ENCODE measurements around the gene ALPI.

The ALPI gene

GRCh38 chr2:232501331-232501771, 45.4 kb downstream of the ALPI start:
- no peak for DNase-seq (ENCODE audit: low read depth)

GRCh38 chr2:232501794-232502390, 45.9 kb downstream of the ALPI start:
- DNase-seq (ENCODE audit: low read depth) = no peak

- DNase-seq (ENCODE audit: low read depth) = no peak
These were observed 46.6 kb downstream of the ALPI start for GRCh38 chr2:232502511-232502910.

DNA sequence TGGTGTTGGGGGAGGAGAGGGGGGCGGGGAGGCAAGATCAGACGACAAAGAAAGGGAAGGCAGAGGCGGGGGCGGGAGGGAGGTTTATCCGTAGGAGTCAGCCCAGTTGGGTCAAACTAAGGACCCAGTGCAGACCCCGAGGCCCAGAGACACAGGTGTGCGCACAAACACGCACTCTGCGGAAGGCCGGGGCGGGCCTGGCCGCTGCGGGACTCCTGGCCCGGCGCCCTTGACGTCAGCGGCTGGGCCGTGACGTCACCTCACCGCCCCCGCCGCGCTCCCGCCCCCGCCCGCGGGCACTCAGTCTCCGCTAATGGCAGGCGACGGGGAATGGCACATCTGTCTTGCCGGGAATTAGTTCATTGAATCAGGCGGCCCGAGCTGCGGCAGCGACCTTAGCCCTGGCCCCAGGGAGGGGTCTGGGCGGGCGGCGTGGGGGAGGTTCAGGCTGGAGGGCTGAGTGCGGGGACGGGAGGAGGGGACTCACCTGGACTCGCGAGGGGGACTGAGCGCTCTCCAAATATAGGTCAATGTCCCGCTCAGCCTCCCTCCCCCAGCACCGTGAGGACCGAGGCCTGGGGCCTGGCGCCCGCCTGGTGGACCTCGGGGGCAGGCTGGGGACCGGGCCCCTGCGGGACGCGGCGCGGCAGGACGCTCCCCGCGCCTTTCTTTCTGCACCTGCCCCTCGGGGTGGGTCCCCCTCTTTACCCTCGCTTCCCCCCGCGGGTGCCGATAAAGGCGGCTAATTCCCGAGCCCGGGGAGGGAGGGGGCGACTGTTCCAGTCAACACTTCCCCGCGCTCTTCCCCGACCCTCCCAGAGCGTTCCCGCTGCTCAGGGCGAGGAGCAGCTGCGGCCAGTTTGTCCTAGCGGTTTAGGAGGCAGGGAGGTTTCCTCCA, 47.2 kb downstream of the ALPI start:
- no peak for DNase-seq (ENCODE audit: low read depth)

DNA sequence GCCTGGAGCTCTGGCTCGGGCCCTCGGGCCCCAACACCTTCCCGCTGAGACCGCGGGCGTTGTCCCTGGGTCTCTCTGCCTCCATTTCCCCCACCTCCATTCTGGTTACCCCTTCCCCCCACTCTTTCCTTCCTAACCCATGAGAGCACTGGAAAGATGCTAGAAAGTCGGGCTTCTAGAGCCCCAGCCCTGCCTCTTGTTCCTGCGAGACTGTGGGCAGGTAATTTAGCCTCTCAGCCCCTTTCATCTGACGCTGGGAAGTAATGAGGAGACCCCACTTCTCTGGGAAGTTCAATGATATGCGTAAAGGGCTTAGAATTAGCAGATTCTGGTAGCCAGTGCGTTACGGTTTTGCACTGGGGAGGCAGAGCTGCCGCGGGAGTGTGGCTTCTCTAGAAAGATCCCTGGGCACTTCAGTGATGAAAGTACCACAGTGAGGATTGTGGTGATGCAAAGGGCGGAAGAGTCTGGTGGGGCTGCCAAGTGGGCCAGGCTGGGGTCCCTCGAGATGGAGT, 47.9 kb downstream of the ALPI start:
- DNase-seq (ENCODE audit: low read depth) = no peak

GRCh38 chr2:232504438-232504837, 48.5 kb downstream of the ALPI start:
- DNase-seq (ENCODE audit: low read depth) = no peak

- DNase-seq (ENCODE audit: low read depth) = no peak
These were observed 49.9 kb downstream of the ALPI start for GRCh38 chr2:232505856-232506255.

DNA sequence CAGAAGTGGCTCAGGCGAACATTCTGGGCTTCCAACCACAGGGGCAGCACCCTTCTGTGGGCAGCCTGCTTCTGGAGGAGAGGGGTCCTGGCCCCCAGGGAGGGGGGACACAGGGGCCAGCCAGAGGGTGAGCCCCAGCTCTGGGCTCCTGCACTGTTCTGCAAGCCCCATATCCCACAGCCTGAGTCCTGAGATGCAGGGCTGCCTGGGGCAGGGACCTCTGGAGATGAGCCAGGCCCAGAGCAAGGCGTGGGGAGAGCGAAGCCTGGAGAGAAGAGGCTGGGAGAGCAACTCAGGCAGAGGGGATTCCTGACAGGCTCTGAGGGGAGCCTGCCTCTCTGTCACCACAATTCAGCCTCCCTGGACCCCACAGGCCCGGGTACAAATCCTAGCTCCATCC, 50.8 kb downstream of the ALPI start:
- DNase-seq (ENCODE audit: low read depth) = no peak

DNA sequence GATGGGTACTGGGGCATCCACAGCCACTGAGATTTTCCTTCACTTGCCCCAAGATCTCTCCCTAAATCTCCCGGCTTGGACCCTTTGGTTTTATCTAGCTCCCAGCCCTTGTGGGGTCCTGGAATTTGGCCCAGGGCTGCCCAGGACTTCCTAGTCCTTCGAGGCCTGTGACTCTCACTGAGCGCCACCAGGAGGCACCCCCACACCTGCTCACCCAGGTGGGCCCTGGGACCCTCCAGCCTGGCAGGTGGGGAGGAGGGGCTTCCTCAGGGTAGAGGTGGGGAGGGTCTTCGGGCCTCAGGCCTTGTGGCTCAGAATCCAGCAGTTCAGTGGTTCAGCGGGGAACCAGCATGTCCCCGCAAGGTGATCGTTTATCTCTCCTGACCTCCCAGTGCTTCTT, 52.3 kb downstream of the ALPI start:
- no peak for DNase-seq (ENCODE audit: low read depth)
